Measurements from ENCODE around the gene FBN2. TPM values are rescaled to one million over a fixed set of nuclear protein-coding genes. Genes with fewer than 3 reads are reported as not detected.
A peak's percentile ranks its signal among the peaks of the same experiment; 100 is the strongest.

The FBN2 gene
- total RNA-seq, 6 experiments from 2014 or later: 0.06 to 0.98 (median 0.45) TPM

DNA sequence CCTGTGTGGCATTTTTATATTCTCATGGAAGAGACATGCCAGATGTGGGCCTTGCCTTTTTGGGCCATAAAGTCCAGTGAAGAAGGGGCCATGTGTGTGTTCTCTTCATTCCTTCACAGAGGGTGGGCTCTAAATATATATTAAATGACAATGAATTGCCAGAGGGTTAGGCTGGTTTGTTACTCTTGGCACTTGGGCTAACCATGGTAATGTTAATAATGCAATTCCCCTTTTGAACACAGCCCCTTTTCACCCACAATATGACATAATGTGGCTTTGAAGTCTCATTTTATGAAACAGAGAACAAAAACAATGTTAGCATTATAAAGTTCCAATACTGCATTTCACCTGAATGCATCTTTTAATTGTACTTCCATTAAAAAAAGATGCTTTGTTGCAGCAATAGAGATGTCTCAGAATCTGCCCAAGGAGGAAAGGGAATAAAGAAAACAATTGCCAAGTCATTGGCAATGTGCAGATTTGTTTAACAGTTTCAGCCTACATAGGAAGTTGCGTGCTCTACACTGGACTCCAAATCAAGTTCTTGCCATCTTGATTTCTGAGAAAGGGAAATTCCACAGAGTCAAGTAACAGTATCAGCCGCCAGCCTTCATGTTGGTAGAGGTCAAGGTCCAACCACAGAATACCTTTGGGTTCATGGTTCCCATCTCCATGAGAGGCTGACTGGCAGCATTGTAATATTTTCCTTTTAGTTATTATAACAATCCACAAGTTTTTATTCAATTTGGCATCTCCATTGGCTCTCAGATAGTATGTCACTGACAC is 312.6 kb downstream of the FBN2 start:
- H3K36me3 ChIP-seq: no peaks in the 10 kb centered on the region
- DNase-seq (no peak), ATAC-seq (no peak)
- no peaks in the 10 kb centered on the region for H3K4me1 ChIP-seq
- no peak overlapping the region for H3K27ac ChIP-seq
- TF ChIP-seq, protein P1, sequence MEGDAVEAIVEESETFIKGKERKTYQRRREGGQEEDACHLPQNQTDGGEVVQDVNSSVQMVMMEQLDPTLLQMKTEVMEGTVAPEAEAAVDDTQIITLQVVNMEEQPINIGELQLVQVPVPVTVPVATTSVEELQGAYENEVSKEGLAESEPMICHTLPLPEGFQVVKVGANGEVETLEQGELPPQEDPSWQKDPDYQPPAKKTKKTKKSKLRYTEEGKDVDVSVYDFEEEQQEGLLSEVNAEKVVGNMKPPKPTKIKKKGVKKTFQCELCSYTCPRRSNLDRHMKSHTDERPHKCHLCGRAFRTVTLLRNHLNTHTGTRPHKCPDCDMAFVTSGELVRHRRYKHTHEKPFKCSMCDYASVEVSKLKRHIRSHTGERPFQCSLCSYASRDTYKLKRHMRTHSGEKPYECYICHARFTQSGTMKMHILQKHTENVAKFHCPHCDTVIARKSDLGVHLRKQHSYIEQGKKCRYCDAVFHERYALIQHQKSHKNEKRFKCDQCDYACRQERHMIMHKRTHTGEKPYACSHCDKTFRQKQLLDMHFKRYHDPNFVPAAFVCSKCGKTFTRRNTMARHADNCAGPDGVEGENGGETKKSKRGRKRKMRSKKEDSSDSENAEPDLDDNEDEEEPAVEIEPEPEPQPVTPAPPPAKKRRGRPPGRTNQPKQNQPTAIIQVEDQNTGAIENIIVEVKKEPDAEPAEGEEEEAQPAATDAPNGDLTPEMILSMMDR (IDR thresholded peaks at IDR 0.05): no peak
- no peak for TF ChIP-seq POLR2A (IDR thresholded peaks at IDR 0.05)
- H3K4me3 ChIP-seq: no peak overlapping the region
- no peaks in the 10 kb centered on the region for H3K9me3 ChIP-seq
- 90% methylated on average over 1 of the region's 2 CpGs for WGBS (ENCODE audit: insufficient coverage, low coverage, low lambda C conversion rate, missing lambda C conversion rate)
- no peaks in the 10 kb centered on the region for H3K27me3 ChIP-seq
- intact Hi-C loops (cut with DNase I): no loop called here

DNA sequence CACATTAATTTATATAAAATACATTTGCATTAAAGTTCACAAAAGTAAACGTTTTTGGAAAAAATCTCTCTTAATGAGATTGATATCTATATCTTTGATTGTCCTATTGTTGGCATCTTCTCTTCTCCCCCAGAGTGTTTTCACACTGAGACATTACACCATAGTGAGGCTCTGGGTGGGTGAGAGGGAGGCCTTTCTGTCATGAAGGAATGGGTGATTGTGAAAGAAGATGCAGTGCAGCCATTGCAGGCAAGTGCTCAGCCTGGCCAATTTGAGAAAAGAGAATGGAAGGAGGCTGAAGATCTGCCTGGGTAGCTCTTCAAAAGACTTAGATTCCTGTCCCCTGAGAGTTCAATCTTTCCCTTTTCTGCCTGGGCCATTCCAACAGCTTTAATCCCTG is 313.7 kb downstream of the FBN2 start:
- DNase-seq (no peak), ATAC-seq (no peak)
- H3K36me3 ChIP-seq: no peaks in the 10 kb centered on the region
- H3K27ac ChIP-seq: no peak overlapping the region
- WGBS (ENCODE audit: insufficient coverage, low coverage, low lambda C conversion rate, missing lambda C conversion rate): 31% methylated on average over 1 of the region's 1 CpG
- H3K4me3 ChIP-seq: no peak overlapping the region
- H3K9me3 ChIP-seq: no peaks in the 10 kb centered on the region
- no peak for TF ChIP-seq POLR2A (IDR thresholded peaks at IDR 0.05)
- TF ChIP-seq, protein P1 (IDR thresholded peaks at IDR 0.05): no peak
- intact Hi-C loops (cut with DNase I): no loop called here
- no peaks in the 10 kb centered on the region for H3K27me3 ChIP-seq
- H3K4me1 ChIP-seq: no peaks in the 10 kb centered on the region

DNA sequence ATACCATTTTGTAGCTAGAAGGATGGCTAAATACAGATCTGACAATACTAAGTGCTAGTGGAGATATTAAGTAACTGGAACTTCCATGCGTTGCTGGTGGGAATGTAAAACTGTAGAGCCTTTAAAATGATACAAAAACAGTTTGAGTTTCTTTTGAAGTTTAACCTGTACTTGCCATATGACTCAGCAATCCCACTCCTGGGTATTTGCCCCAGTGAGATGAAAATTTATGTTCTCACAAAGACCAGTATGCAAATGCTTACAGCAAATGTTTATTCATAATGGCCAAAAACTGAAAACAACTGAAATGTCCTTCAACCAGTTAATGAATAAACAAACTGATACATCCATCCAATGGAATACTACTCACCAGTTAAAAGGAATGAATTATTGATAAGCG is 317.2 kb downstream of the FBN2 start:
- TF ChIP-seq, protein P1 (IDR thresholded peaks at IDR 0.05): no peak
- TF ChIP-seq POLR2A (IDR thresholded peaks at IDR 0.05): no peak
- no peak for DNase-seq
- intact Hi-C loops (cut with DNase I): no loop called here
- WGBS (ENCODE audit: insufficient coverage, low coverage, low lambda C conversion rate, missing lambda C conversion rate): 73% methylated on average over 2 of the region's 2 CpGs
- no peaks in the 10 kb centered on the region for H3K36me3 ChIP-seq
- no peaks in the 10 kb centered on the region for H3K27me3 ChIP-seq
- no peak for ATAC-seq
- no peak overlapping the region for H3K27ac ChIP-seq
- H3K9me3 ChIP-seq: no peaks in the 10 kb centered on the region
- H3K4me3 ChIP-seq: no peak overlapping the region
- H3K4me1 ChIP-seq: no peaks in the 10 kb centered on the region

DNA sequence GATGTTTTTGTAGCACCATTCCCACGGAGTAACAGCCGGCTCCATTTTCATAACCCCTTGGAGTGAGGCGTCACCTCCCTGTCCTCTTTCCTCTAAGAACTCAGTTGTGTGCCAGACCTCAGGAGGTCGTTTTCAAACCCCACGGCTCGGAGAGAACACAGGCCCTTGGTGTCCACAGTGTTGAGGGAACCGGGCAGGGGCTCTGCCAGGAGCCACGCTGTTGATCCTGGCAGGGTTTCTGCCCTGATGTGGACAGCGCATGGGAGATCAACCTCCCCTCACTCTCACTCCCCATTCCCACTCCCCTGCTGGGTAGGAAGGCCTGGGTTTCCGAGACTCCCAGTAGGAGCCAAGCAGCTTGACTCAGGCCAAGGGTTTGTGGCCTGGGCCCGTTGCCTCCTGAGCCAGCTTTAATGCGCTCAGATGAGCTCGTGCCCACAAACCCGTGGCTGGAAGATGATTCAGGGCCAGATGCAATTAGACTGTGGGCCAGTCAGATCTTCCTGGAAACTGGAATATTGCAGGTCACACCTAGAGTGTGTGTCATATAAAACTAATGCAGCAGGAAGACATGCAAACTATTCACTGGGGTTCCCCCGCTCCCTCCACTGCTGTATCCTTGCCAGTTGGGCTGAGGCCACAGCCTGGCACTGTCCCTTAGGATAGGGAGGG is 321.0 kb downstream of the FBN2 start:
- intact Hi-C loops (cut with DNase I): no loop called here
- WGBS (ENCODE audit: insufficient coverage, low coverage, low lambda C conversion rate, missing lambda C conversion rate): 36% methylated on average over 9 of the region's 15 CpGs
- peak in 1 of 4 donors; percentile 18 for ATAC-seq

More for the DNA sequence above, 321.0 kb downstream of the FBN2 start:
- Histone ChIP-seq H3K9me3 (no peaks in the 10 kb centered on the region), H3K27me3 (no peaks in the 10 kb centered on the region), H3K4me3 (no peak overlapping the region), H3K27ac (no peak overlapping the region), H3K4me1 (no peaks in the 10 kb centered on the region), H3K36me3 (no peaks in the 10 kb centered on the region)
- TF ChIP-seq, protein P1 (IDR thresholded peaks at IDR 0.05): no peak
- TF ChIP-seq POLR2A (IDR thresholded peaks at IDR 0.05): no peak
- no peak for DNase-seq
